Parietal lobe (tissue), 2 donors: ENCODE results near the gene SMARCB1. TPM values are rescaled to one million over a fixed set of nuclear protein-coding genes. Genes with fewer than 3 reads are reported as not detected.

Experiments used
- small RNA-seq: library from RNA; depleted of rRNA; stranded (forward); fragments of <200 nt; gene quantifications from one replicate; pipeline ENCODE3, GENCODE V24; 2014; ENCODE audit warnings: low replicate concordance
- total RNA-seq: library from RNA; depleted of rRNA; stranded (reverse); fragments of >200 nt; gene quantifications from one replicate; pipeline ENCODE4 v1.2.3, GENCODE V29; 2014

Gene SMARCB1
- 56.0 TPM for total RNA-seq

DNA sequence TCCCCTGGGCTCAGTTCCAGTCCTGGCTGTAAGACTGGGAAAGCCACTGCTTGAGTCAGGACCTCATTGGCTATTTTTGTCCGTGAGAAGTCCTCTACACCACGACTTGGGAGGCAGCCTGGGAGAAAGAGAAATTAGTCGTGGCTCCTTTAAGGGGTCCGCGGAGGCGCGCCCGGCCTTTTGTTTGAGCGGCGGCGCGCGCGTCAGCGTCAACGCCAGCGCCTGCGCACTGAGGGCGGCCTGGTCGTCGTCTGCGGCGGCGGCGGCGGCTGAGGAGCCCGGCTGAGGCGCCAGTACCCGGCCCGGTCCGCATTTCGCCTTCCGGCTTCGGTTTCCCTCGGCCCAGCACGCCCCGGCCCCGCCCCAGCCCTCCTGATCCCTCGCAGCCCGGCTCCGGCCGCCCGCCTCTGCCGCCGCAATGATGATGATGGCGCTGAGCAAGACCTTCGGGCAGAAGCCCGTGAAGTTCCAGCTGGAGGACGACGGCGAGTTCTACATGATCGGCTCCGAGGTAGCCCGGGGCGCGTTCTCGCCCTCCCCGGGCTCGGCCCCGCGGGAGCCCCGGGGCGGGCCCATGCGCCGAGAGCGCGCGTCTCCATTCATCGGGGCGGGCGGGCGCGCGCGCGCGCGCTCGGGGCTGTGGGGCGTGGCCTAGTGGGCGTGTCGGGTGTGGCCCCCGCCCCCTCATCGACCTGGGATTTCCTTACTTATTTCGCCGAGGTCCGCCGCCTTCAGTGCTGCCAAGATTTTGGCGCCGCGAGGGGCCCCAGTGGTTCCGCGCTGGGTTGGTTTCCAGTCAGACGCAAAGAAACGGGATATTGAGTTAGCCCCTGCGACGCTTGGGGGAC is at the start of gene SMARCB1:
Gene SMARCB1, plus strand, starts transcription at position 215 of the 848 bp plus-strand sequence. Its CDS starts 204 bp downstream, at position 419.

DNA sequence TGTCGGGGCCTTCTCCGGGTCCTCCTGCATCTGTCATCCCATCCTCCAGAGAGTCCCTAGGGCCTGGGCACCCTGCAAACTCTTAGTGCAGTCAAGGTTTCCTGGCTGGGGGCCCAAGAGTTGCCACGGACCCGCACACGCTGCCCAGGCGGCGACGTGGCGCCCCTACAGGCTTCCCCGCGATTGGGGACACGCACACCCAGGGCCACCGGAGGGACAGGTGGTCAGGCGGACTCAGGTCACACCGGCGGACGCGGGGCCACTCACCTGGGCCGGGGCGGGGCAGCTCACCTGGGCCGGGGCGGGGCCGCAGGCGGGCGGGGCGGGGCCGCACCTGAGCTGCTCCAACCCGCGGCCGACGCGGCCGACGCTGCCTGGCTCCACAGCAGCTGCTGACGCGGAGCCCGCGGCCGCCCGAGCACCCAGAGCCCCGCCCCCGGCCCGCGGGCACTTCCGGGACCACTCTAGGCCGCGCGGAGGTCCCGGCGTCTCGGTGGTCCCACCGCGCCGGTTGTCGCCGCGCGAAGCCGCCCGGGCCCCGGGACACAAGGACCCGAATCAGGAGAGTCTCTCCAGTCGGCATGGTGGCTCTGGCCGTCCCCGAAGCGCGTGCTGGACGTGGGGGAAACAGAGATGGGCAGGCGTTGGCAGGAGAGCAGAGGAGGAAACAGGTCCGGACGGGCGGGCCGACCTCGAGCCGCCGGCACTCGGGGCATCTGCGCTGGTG is 35.9 kb upstream of the SMARCB1 start, which contains the start of gene ZNF70:
Gene ZNF70, minus strand, starts transcription at position 399 of the 727 bp plus-strand sequence. CDS start 5,972 bp downstream, outside the sequence.

DNA sequence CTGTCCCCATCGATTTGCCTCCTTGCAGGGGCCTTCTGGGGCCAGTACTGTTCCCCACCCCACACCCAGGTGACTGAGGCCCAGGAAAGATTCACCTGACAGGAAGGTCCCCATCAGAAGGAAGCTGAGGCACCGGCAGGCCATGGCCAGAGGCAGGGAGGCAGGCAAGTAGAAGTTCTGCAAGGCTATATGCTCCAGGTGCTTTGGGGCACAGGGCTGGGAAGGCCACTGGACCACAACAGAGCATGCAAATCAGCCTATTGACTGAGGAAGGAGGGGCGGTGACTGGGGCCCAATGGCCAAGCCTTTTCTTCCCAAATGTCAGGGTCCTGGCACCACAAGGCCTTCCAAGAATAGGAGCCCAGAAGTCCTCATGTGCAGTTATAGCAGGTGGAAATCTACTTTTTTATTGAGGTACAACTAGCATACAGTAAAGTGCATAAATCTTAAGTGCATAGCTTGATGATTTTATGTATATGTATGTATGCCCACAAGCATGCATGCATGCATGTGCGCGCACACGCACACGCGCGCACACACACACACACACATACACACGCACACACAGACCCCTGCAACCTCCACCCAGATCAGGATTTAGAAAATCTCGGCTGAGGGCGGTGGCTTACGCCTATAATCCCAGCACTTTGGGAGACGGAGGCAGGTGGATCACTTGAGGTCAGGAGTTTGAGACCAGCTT is 32.4 kb upstream of the SMARCB1 start, which contains the start of gene VPREB3:
Gene VPREB3, minus strand, starts transcription at position 206 of the 700 bp plus-strand sequence. Its CDS starts 62 bp downstream, at position 144.

DNA sequence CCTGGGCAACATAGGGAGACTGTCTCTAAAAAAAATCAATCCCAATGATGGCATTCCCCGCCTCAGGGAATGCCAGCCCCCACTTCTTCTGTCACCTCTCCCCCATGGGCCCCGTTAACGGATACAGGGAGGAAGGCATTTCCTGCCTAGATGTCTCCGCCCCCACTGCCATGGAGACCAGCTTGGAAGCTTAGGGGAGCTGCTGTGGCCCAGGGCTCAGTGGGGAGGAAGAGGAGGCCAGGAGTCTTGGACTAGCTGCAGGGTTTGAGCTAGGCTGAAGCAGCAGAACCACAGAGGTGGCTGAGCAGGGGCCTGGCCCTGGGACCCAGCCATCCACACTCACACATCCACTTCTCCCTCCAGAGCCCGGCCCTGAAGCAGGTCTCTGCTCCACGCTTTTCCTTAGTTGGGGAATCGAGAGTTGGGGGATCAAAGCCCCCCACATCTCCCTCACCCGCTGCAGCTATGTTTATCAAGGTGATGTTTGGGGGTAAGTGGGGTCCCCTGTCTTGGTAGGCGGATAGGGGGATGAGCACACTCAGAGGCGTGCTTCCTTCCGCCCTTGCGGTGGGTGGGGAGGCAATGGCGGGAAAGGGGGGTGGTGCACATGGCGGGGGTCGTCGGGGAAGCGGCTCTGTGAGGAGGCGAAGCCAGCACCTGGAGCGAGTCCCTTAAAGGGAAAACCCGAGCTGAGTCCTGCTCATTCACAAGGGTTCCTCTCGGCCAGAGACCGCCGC is 23.8 kb upstream of the SMARCB1 start, which contains the start of gene C22orf15:
Gene C22orf15, plus strand, starts transcription at position 149 of the 737 bp plus-strand sequence. Its CDS starts 317 bp downstream, at position 466.

DNA sequence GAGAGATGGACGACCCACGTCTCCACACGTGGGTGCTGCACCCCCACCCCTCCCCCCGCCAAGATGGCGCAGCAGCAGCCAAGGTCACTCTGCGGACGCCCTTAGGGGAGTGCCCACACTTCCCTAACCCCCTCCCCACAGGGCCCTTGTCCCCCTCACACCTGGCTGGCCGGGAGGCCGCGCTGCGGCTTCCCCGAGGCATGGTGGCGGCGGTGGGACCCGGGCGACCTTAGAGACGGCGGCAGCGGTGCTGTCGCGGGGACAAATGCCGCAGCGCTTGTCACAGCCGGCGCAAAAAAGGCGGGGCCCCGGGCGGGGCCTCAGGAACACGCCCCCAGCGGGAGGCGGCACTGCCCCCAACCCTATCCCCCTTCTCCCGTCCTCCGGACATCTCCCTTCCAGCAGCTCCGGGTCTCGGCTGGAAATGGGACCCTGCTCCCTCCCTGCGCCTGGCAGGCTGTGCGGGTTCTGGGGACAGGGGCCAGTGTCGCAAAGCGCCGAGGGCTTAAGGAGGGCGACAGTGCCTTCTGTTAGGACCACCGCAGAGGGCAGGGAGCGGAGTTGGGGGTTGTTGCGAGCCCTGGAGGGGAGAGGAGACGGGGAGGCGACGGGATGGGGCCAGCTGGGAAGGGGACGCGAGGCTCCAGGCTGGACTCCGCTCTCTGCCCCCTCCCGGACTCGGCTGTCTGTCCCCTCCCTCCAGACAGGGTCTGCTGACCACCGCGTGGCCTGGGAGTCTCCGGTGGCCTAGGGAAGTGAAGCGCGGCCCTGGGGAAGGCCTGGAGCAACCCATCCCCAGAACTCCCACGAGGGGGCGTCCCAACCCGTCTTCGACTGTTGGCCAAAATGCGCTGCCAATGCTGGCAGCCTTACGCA is 18.9 kb upstream of the SMARCB1 start, which contains the start of gene CHCHD10:
Gene CHCHD10, minus strand, starts transcription at position 300 of the 876 bp plus-strand sequence. Its CDS starts 98 bp downstream, at position 202.

DNA sequence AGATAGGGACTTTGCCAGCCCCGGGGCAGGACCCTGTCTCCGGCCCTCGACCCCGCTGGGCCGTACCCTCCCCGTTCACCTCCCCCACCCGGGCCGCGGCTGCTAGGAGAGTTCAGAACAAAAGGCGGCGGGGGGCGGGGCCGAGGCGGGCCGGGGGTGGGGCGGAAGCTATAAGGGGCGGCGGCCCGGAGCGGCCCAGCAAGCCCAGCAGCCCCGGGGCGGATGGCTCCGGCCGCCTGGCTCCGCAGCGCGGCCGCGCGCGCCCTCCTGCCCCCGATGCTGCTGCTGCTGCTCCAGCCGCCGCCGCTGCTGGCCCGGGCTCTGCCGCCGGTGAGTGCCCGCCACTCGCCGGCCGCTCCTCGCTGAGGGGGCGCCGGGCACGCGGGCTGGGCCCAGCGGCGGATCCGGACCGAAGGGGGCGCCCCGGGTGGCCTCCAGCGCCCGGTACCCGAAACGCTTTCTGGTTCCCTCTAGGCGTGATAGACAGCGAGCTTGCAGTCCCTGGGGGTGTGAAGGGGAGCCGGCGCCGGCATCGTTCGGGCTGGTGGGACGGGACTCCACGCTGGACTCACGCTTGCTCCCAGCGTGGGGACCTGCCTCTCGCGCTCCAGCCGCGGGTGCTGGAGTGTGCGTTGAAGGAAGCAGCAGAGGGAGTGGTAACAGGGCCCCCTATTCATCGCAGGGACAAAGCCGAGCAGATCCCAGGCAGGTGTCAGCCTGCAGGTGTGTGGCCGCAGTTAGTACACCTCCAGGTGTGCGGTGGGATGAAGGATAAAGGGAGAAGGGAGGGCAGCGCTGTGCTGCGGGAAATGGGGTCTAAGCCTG is 13.9 kb upstream of the SMARCB1 start, which contains the start of gene MMP11:
Gene MMP11, plus strand, starts transcription at position 201 of the 825 bp plus-strand sequence. Its CDS starts 22 bp downstream, at position 223.

DNA sequence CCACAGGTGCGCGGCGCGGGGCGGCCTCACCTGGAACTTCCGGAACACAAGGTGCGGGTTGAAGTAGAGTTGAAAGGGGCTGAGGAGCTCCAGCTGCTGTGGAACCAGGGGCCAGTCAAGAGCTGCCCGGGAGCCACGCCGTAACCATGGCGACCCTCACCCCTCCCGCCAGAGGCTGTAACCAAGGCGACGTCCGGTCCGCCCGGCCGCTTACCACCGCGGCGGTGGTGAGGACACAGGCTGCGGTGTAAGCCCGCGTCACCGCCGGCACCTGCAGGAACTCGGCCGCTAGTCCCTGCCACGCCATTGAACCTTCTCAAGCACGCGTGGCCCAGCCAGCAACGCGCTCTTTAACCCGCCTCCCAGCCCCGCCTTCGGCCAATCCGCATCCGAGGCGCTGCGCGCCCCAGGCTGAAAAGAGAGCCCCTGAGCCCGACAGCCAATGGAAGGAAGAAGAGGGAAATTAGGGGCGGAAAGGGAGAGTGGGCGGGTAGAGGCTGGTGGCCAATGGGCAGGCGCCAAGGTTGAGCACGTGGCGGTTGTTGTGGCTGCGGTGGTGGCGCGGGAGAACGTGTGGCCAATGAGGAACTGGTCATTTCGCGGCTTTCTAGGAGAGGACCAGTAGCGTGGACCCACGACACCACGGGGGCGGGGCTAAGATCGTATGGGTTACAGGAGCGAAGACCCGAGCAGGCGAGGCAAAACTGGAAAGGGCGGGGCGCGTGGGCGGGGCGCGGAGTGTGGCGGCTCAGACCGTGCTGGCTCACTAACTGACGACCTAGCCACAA is 52.1 kb downstream of the SMARCB1 start, which contains the start of gene DERL3:
Gene DERL3, minus strand, starts transcription at position 326 of the 788 bp plus-strand sequence. Its CDS starts 19 bp downstream, at position 307.

DNA sequence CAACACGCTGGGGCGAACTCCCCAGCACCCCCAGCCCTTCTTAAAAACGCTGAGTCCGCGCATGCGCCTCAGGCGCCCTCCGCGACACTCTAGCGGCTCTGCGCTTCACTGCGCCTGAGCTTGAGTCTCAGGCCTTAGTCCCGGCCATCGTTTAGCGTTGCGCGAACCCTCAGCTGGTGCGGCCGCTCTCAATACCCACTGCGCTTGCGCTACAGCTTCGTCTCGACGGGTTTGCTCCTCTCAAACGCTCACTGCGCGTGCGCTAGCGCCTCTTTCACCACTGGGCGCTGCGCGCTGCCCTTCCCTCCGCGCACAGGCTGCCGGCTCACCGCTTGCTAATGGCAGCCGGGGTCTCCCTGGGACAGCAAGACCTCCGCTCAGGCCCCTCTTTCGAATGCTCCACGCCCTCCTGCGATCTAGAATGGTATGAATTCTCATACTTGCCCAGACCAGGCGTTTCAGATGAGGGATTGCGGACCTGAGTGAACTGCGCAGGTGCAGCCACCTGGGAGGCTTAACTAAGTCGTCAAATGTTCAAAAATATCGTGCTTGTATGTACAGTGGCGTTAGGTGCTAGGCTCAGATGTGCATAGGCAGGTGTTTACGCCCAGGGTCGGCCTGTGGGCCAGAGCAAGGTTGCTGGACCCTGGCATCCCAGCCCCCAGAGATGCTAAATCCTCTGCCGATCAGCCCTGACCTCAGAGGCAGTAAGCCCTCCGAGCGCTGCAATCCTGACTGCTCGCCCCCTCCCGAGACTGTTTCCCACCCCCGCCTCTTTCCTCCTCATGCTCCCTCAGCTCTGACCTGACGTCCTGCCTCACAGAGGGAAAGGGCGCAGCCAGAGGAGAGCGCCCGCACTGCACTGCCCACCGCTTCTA is 71.1 kb downstream of the SMARCB1 start, which contains the start of gene SLC2A11:
Gene SLC2A11, plus strand, starts transcription at position 270 of the 878 bp plus-strand sequence. Its CDS starts 125 bp downstream, at position 395.

Small RNAs within 50 kb of the gene (small RNA-seq; reads per million reads assigned to genes)
- gene RN7SL268P, result not detected

Other genes with a start within 250 kb of the SMARCB1 start
- not detected for gene IGLL1, start 206.7 kb upstream of the SMARCB1 start, total RNA-seq
- 1.6 TPM for gene DRICH1, start 154.6 kb upstream of the SMARCB1 start, total RNA-seq
- gene RGL4, start 96.0 kb upstream of the SMARCB1 start, total RNA-seq, result not detected
- 9.7 TPM for gene ZNF70, start 35.9 kb upstream of the SMARCB1 start, total RNA-seq
- not detected for gene VPREB3, start 32.5 kb upstream of the SMARCB1 start, total RNA-seq
- gene C22orf15, start 24.0 kb upstream of the SMARCB1 start, total RNA-seq, result not detected
- gene CHCHD10, start 19.0 kb upstream of the SMARCB1 start, total RNA-seq, result 5.3 TPM
- gene MMP11, start 14.1 kb upstream of the SMARCB1 start, total RNA-seq, result 23.8 TPM
- gene DERL3, start 52.0 kb downstream of the SMARCB1 start, total RNA-seq, result 2.2 TPM
- 25.4 TPM for gene SLC2A11, start 70.9 kb downstream of the SMARCB1 start, total RNA-seq
- gene MIF, start 107.4 kb downstream of the SMARCB1 start, total RNA-seq, result 82.9 TPM
- 1.9 TPM for gene GSTT2B, start 174.2 kb downstream of the SMARCB1 start, total RNA-seq
- gene DDTL, start 179.9 kb downstream of the SMARCB1 start, total RNA-seq, result 2.5 TPM
- gene DDT, start 187.5 kb downstream of the SMARCB1 start, total RNA-seq, result 37.9 TPM
- 0.94 TPM for gene GSTT2, start 193.2 kb downstream of the SMARCB1 start, total RNA-seq
- not detected for gene GSTT4, start 218.5 kb downstream of the SMARCB1 start, total RNA-seq
- 114 TPM for gene CABIN1, start 224.3 kb downstream of the SMARCB1 start, total RNA-seq